Gastrocnemius medialis (tissue), 4 donors: ENCODE results near the gene EPB42. TPM values are rescaled to one million over a fixed set of nuclear protein-coding genes. Genes with fewer than 3 reads are reported as not detected.

Experiments used
- ATAC-seq, 2 donors: fragments of 150-250 bp; one replicate each; pipeline ENCODE4 v1.9.1; 2016
- DNase-seq, 2 donors: peaks; one replicate each; pipeline ENCODE4 v3.0.0-alpha.2; 2019
- H3K27ac ChIP-seq, 4 donors: fragments of 200-600 bp; sonication (generic); 1 replicate in 1 of 4; 2 replicates in 3 of 4; pipeline ENCODE4 v1.5.1; 2016 to 2018; ENCODE audit warnings: mild to moderate bottlenecking in 2 of 4, moderate library complexity in 1 of 4
- H3K27me3 ChIP-seq, 3 donors: fragments of 200-600 bp; sonication (generic) in 2 of 3; 1 replicate in 1 of 3; 2 replicates in 2 of 3; pipeline versions ENCODE4 v1.5.1 to v1.6.0; 2016 to 2019; ENCODE audit warnings: mild to moderate bottlenecking in 1 of 3, moderate library complexity in 1 of 3
- H3K36me3 ChIP-seq, 2 donors: fragments of 200-600 bp; sonication (generic) in 1 of 2; one replicate each; pipeline ENCODE4 v1.5.1; 2017 to 2018
- H3K4me1 ChIP-seq, 2 donors: fragments of 200-600 bp; sonication (generic) in 1 of 2; one replicate each; pipeline ENCODE4 v1.5.1; 2016 to 2017; ENCODE audit warnings: mild to moderate bottlenecking in 2 of 2
- H3K4me3 ChIP-seq, 4 donors: fragments of 200-600 bp; sonication (generic) in 3 of 4; 1 replicate in 1 of 4; 2 replicates in 3 of 4; pipeline ENCODE4 v1.5.1; 2016 to 2019; ENCODE audit warnings: mild to moderate bottlenecking in 2 of 4
- H3K9me3 ChIP-seq, 3 donors: fragments of 200-600 bp; sonication (generic) in 2 of 3; 1 replicate in 1 of 3; 2 replicates in 2 of 3; pipeline ENCODE4 v1.5.1; 2016 to 2019
- CTCF ChIP-seq, 5 experiments: fragments of 450-650 bp in 3 of 5; fragments of 200-600 bp in 2 of 5; sonication (generic) in 2 of 5; IDR thresholded peaks in 4 of 5; conservative IDR thresholded peaks in 1 of 5; 1 replicate in 4 of 5; 2 replicates in 1 of 5; pipeline ENCODE4 v1.5.1; 2016 to 2019; ENCODE audit warnings: antibody characterized with exemption in 5 of 5, mild to moderate bottlenecking in 3 of 5, moderate library complexity in 3 of 5
- POLR2A ChIP-seq, 2 donors: fragments of 450-650 bp; IDR thresholded peaks; one replicate each; pipeline ENCODE4 v1.6.1; 2017; ENCODE audit warnings: antibody characterized with exemption in 2 of 2, mild to moderate bottlenecking in 2 of 2, moderate library complexity in 2 of 2
- in situ Hi-C, 4 donors: fragments of 200-750 bp; cut with MboI; loops; one replicate each; pipeline versions ENCODE4 v1.15.0 to v1.8.0; 2017; ENCODE audit warnings: low sequenced_read_pairs in 4 of 4
- intact Hi-C: fragments of 100-400 bp; cut with DNase I; formaldehyde crosslinking; loops from one replicate; pipeline ENCODE4 v1.15.1; 2023; ENCODE audit warnings: low total_unique reads
- total RNA-seq, 4 donors: library from RNA; depleted of rRNA; stranded (reverse); fragments of >200 nt; gene quantifications; one replicate each; pipeline versions ENCODE4 v1.1.0 to v1.2.3, GENCODE V29; 2016

EPB42 gene
- total RNA-seq, 4 donors from 2014 or later: not detected

DNA sequence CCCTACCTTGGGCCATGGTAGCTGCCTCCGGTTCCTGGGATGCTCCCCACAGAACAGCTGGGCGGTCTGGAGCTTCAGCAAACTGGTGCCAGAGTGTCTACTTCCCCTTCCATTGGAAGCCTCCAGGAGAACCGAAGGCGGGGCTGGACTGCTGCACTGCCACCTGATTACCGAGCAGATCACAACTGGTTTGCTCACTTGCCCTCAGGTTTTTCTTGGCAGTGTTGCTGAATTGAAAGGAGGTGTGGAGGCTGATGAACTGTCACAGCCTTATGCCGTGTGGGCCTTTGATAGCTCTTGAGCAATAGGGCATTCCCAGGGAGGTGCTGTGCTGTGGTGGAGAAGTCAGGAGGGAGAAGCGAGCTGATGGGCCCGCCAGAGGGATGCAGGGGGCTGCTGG is 46.0 kb upstream of the EPB42 start, which contains the start of gene TGM5:
Gene TGM5 (minus strand): TSS at position 95 of the 400 bp plus-strand sequence. CDS start 79 bp downstream, at position 16.
- in situ Hi-C loops: no loop called here
- no peaks in the 10 kb centered on the region for H3K36me3 ChIP-seq
- TF ChIP-seq POLR2A (IDR thresholded peaks at IDR 0.05) (no peak), CTCF (IDR thresholded peaks at IDR 0.05 in 4 of 5, conservative IDR thresholded peaks at IDR 0.05 in 1 of 5) (no peak)

GRCh38 chr15:43266386-43266785 is 45.6 kb upstream of the EPB42 start:
- intact Hi-C loops: no loop called here
- Histone ChIP-seq H3K27me3 (no peaks in the 10 kb centered on the region), H3K27ac (no peak overlapping the region), H3K36me3 (no peaks in the 10 kb centered on the region), H3K4me1 (no peaks in the 10 kb centered on the region), H3K4me3 (no peak overlapping the region), H3K9me3 (no peaks in the 10 kb centered on the region)
- ATAC-seq (no peak), DNase-seq (no peak)
- TF ChIP-seq POLR2A (IDR thresholded peaks at IDR 0.05): no peak
- no peak for TF ChIP-seq CTCF (IDR thresholded peaks at IDR 0.05 in 4 of 5, conservative IDR thresholded peaks at IDR 0.05 in 1 of 5)
- in situ Hi-C loops: no loop called here

More for the DNA sequence above, 46.0 kb upstream of the EPB42 start, which contains the start of gene TGM5:
- no peak for DNase-seq
- no peaks in the 10 kb centered on the region for H3K4me1 ChIP-seq
- ATAC-seq: no peak
- no peak within 1 kb of the TSS for H3K4me3 ChIP-seq
- intact Hi-C loops: no loop called here
- H3K27me3 ChIP-seq: no peaks in the 10 kb centered on the region
- no peak within 1 kb of the TSS for H3K27ac ChIP-seq
- H3K9me3 ChIP-seq: no peaks in the 10 kb centered on the region

- in situ Hi-C loops (no loop called here), intact Hi-C loops (no loop called here)
- no peak for DNase-seq
- H3K36me3 ChIP-seq: no peaks in the 10 kb centered on the region
- no peak overlapping the region for H3K4me3 ChIP-seq
- no peaks in the 10 kb centered on the region for H3K9me3 ChIP-seq
- ATAC-seq: no peak
- no peaks in the 10 kb centered on the region for H3K27me3 ChIP-seq
- no peaks in the 10 kb centered on the region for H3K4me1 ChIP-seq
- no peak overlapping the region for H3K27ac ChIP-seq
- no peak for TF ChIP-seq CTCF (IDR thresholded peaks at IDR 0.05 in 4 of 5, conservative IDR thresholded peaks at IDR 0.05 in 1 of 5)
- no peak for TF ChIP-seq POLR2A (IDR thresholded peaks at IDR 0.05)
These were observed 39.3 kb upstream of the EPB42 start for GRCh38 chr15:43260011-43260615.

DNA sequence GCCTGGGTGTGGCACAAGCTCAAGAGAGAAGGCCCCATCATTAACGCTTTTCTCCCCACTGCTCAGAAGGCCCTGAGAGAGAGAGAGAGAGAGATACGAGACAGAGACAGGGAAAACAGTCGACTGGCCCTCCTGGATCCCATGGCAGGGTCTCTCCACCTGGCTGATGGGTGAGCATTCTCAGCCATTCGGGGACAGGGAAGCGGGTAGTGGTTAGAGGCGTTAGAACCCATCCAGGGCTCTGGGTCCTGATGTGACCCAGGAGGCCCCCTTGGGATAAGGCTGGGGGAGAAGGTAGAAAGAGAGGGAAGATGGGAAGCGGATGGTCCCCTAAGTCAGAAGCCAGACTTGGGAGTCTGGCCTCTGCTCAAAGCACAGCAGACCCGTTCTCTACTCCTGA is 38.0 kb upstream of the EPB42 start:
- in situ Hi-C loops (no loop called here), intact Hi-C loops (no loop called here)

More for the DNA sequence above, 38.0 kb upstream of the EPB42 start:
- Histone ChIP-seq H3K4me1 (no peaks in the 10 kb centered on the region), H3K27me3 (no peaks in the 10 kb centered on the region), H3K27ac (no peak overlapping the region), H3K4me3 (no peak overlapping the region), H3K36me3 (no peaks in the 10 kb centered on the region), H3K9me3 (no peaks in the 10 kb centered on the region)
- no peak for TF ChIP-seq CTCF (IDR thresholded peaks at IDR 0.05 in 4 of 5, conservative IDR thresholded peaks at IDR 0.05 in 1 of 5)
- no peak for TF ChIP-seq POLR2A (IDR thresholded peaks at IDR 0.05)
- DNase-seq (no peak), ATAC-seq (no peak)
